OCI-LY7 (cell line): ENCODE measurements around the gene TBX2. TPM values are rescaled to one million over a fixed set of nuclear protein-coding genes. Genes with fewer than 3 reads are reported as not detected.

Experiments used
- BruUV-seq: library from RNA; stranded (reverse); fragments of 400-500 nt; replicated peaks from 2 replicates; lab custom pipeline; 2021; lab: Mats Ljungman, UMichigan
- CTCF ChIA-PET: fragments of 300-600 bp; sonication (Branson Sonifier 250); formaldehyde crosslinking; loops from one replicate; lab custom pipeline; 2022; ENCODE audit warnings: antibody characterized with exemption; ENCODE audit not compliant: unreplicated experiment; lab: Charles Lee
- POLR2A ChIA-PET: fragments of 300-600 bp; sonication (Branson Sonifier 250); formaldehyde crosslinking; loops from one replicate; lab custom pipeline; 2022; ENCODE audit warnings: antibody characterized with exemption; lab: Charles Lee
- DNase-seq: peaks from one replicate; pipeline ENCODE4 v3.0.0-alpha.2; 2015; ENCODE audit warnings: low spot score
- H2AFZ ChIP-seq: fragments of 200-600 bp; sonication (generic), shearing (Covaris generic); 2 replicates; pipeline ENCODE4 v1.6.1; 2014; ENCODE audit warnings: mild to moderate bottlenecking, antibody characterized with exemption, low read length, moderate library complexity
- H3K27ac ChIP-seq: fragments of 200-600 bp; sonication (generic); 2 replicates; pipeline ENCODE4 v1.5.1; 2014; ENCODE audit warnings: mixed run types, low read depth, mild to moderate bottlenecking, moderate library complexity, low read length, inconsistent platforms; ENCODE audit not compliant: poor library complexity, severe bottlenecking
- H3K36me3 ChIP-seq: fragments of 200-600 bp; sonication (generic); 2 replicates; pipeline ENCODE4 v1.6.1; 2014; ENCODE audit warnings: mild to moderate bottlenecking, antibody characterized with exemption, low read length, moderate library complexity, mixed read lengths; ENCODE audit not compliant: insufficient read depth
- H3K4me1 ChIP-seq: fragments of 200-600 bp; sonication (generic); 2 replicates; pipeline ENCODE4 v1.5.1; 2014; ENCODE audit warnings: mild to moderate bottlenecking, low read length; ENCODE audit not compliant: insufficient read depth, poor library complexity, severe bottlenecking
- H3K4me2 ChIP-seq: fragments of 200-600 bp; sonication (generic); 2 replicates; pipeline ENCODE4 v1.6.1; 2014; ENCODE audit warnings: mild to moderate bottlenecking, low read length
- H3K4me3 ChIP-seq: fragments of 200-600 bp; sonication (generic); 2 replicates; pipeline ENCODE4 v1.5.1; 2014; ENCODE audit warnings: mild to moderate bottlenecking, low read depth, low read length; ENCODE audit not compliant: poor library complexity, severe bottlenecking
- H3K79me2 ChIP-seq: fragments of 200-600 bp; sonication (generic); 2 replicates; pipeline ENCODE4 v1.6.1; 2016; ENCODE audit warnings: low read depth, mild to moderate bottlenecking, low read length, moderate library complexity, mixed read lengths; ENCODE audit not compliant: insufficient read depth
- H3K9me2 ChIP-seq: fragments of 200-600 bp; sonication (generic); 2 replicates; pipeline ENCODE4 v1.6.1; 2016; ENCODE audit warnings: mild to moderate bottlenecking, low read length, mixed read lengths; ENCODE audit not compliant: insufficient read depth
- H3K9me3 ChIP-seq: fragments of 200-600 bp; sonication (generic); 2 replicates; pipeline ENCODE4 v1.6.1; 2014; ENCODE audit warnings: mild to moderate bottlenecking, mixed run types, low read length, mixed read lengths
- H4K20me1 ChIP-seq: fragments of 200-600 bp; sonication (generic); 2 replicates; pipeline ENCODE4 v1.6.1; 2014; ENCODE audit warnings: mild to moderate bottlenecking, antibody characterized with exemption, low read length, moderate library complexity, mixed read lengths; ENCODE audit not compliant: insufficient read depth
- EZH2phosphoT487 ChIP-seq: fragments of 200-600 bp; sonication (generic); IDR thresholded peaks from 2 replicates; pipeline ENCODE4 v1.6.1; 2018; ENCODE audit warnings: low read depth, borderline replicate concordance, mild to moderate bottlenecking, mixed run types, antibody characterized with exemption, low read length, moderate library complexity, mixed read lengths
- intact Hi-C: fragments of 100-400 bp; cut with micrococcal nuclease; formaldehyde crosslinking; loops from one replicate; pipeline ENCODE4 v1.10.0; 2022; ENCODE audit not compliant: unreplicated experiment
- total RNA-seq, 2 experiments: library from RNA; depleted of rRNA in 1 of 2; stranded (reverse); fragments of >200 nt in 1 of 2; shearing (Covaris generic) in 1 of 2; gene quantifications; 2 replicates each; pipeline ENCODE4 v1.2.3, GENCODE V29; 2014 to 2022
- TF ChIP-seq, protein P1 (sequence below): fragments of 200-600 bp; sonication (generic); conservative IDR thresholded peaks from 2 replicates; pipeline ENCODE4 v1.5.1; 2014; ENCODE audit warnings: mild to moderate bottlenecking, antibody characterized with exemption, low read length, moderate library complexity, mixed read lengths

The TBX2 gene
- total RNA-seq, 2 experiments from 2014 or later = not detected

DNA sequence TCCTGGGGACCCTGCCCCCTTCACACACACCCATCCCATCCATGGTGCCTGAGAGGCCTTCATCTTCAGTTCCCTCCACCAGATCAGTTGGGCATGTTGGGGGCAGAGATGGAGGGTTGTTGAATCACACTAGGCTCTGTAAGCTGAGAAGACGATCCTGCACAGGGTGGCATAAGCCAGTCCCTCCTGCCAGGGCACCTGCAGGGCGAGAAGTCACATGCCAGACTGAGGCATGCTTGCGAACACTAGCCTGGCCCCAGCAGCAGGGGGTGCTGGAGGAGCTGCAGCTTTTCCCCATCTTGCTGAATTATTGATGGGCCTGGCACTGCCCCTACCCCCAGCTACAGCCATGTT lies 6.1 kb upstream of the TBX2 start:
- no peak overlapping the region for H3K4me2 ChIP-seq
- CTCF ChIA-PET = no interaction called here
- no TSS peak for BruUV-seq
- POLR2A ChIA-PET = no interaction called here
- no peaks in the 10 kb centered on the region for H4K20me1 ChIP-seq
- H3K4me1 ChIP-seq = no peaks in the 10 kb centered on the region
- H3K27ac ChIP-seq = no peak overlapping the region
- H3K9me2 ChIP-seq = no peaks in the 10 kb centered on the region
- intact Hi-C loops = loop anchor here (5.0 kb wide), 2 partner anchors 391 to 671 kb away; no protein-coding TSS in a partner anchor
- TF ChIP-seq, protein P1, sequence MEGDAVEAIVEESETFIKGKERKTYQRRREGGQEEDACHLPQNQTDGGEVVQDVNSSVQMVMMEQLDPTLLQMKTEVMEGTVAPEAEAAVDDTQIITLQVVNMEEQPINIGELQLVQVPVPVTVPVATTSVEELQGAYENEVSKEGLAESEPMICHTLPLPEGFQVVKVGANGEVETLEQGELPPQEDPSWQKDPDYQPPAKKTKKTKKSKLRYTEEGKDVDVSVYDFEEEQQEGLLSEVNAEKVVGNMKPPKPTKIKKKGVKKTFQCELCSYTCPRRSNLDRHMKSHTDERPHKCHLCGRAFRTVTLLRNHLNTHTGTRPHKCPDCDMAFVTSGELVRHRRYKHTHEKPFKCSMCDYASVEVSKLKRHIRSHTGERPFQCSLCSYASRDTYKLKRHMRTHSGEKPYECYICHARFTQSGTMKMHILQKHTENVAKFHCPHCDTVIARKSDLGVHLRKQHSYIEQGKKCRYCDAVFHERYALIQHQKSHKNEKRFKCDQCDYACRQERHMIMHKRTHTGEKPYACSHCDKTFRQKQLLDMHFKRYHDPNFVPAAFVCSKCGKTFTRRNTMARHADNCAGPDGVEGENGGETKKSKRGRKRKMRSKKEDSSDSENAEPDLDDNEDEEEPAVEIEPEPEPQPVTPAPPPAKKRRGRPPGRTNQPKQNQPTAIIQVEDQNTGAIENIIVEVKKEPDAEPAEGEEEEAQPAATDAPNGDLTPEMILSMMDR = peak; percentile 62
- TF ChIP-seq EZH2phosphoT487 = no peak
- no peak overlapping the region for H3K4me3 ChIP-seq
- DNase-seq = no peak
- no peak overlapping the region for H2AFZ ChIP-seq
- no peaks in the 10 kb centered on the region for H3K79me2 ChIP-seq
- H3K9me3 ChIP-seq = no peaks in the 10 kb centered on the region
- H3K36me3 ChIP-seq = no peaks in the 10 kb centered on the region

DNA sequence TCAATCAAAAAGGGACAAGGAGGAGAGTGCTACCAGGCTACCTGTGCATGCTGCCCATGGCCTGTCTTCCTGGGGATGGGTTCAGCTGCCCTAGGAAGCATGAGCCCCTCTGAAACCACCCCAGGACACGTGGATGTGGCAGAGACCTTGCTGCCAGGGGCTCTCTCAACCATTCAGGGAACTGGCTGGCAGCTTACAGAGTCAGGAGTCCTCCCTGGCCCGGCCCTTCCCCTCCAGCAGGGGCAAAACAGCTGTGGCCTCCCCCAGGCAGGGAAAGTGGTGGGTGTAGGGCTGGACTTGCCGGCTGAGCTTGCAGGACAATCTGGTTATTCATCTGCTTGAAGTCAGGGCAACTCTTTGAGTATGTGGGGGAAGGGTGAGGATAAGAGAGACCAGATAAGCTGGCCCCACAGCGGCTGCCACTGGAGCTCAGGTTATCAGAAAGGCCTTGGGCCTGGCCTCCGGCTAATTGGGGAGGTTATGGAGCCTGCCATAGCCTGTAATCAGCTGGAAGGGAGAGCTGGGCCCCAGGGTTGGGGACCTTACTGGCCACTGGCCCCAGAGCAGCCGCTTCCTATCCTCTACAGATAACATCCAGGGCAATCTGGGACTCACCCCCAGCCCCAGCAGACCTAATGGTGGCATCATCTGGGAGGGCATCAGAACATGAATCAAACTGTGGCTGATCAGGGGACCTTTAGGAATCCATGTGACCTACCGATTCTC lies 5.6 kb upstream of the TBX2 start:
- Histone ChIP-seq H3K79me2 (no peaks in the 10 kb centered on the region), H3K27ac (no peak overlapping the region), H2AFZ (no peak overlapping the region), H3K4me2 (no peak overlapping the region), H3K9me3 (no peaks in the 10 kb centered on the region), H3K36me3 (no peaks in the 10 kb centered on the region), H4K20me1 (no peaks in the 10 kb centered on the region), H3K9me2 (no peaks in the 10 kb centered on the region), H3K4me1 (no peaks in the 10 kb centered on the region), H3K4me3 (no peak overlapping the region)
- ChIA-PET CTCF (no interaction called here), POLR2A (no interaction called here)
- no TSS peak for BruUV-seq
- intact Hi-C loops = loop anchor here (5.0 kb wide), 2 partner anchors 392 to 672 kb away; no protein-coding TSS in a partner anchor
- no peak for DNase-seq
- TF ChIP-seq EZH2phosphoT487 = no peak
- TF ChIP-seq, protein P1 = no peak; the same call in none of the 2 replicates
